ENCODE results near the gene RNF38.

DNA sequence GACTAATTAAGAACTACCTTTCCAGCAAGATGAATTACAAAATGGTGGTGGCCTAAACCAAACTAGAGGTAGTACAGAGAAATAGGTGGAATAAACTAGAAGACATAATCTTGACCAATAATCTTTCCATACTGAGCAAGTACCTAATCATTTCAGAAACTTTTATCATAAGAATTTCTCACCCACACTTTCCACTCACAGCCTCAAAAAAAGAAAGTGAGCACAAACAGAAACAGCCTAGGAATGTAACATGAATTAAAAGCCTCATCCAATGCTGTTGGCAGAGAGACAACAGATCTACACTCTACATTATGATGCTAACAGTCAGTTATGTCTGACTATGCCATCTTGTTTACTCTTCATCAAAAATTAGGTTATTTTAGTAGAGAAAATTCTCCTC lies 1.3 kb downstream of the RNF38 start:
- TF ChIP-seq, protein P1, sequence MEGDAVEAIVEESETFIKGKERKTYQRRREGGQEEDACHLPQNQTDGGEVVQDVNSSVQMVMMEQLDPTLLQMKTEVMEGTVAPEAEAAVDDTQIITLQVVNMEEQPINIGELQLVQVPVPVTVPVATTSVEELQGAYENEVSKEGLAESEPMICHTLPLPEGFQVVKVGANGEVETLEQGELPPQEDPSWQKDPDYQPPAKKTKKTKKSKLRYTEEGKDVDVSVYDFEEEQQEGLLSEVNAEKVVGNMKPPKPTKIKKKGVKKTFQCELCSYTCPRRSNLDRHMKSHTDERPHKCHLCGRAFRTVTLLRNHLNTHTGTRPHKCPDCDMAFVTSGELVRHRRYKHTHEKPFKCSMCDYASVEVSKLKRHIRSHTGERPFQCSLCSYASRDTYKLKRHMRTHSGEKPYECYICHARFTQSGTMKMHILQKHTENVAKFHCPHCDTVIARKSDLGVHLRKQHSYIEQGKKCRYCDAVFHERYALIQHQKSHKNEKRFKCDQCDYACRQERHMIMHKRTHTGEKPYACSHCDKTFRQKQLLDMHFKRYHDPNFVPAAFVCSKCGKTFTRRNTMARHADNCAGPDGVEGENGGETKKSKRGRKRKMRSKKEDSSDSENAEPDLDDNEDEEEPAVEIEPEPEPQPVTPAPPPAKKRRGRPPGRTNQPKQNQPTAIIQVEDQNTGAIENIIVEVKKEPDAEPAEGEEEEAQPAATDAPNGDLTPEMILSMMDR (IDR thresholded peaks at IDR 0.05) = no peak
- TF ChIP-seq POLR2A (IDR thresholded peaks at IDR 0.05) = no peak
